ENCODE measurements around the gene STAC3.

DNA sequence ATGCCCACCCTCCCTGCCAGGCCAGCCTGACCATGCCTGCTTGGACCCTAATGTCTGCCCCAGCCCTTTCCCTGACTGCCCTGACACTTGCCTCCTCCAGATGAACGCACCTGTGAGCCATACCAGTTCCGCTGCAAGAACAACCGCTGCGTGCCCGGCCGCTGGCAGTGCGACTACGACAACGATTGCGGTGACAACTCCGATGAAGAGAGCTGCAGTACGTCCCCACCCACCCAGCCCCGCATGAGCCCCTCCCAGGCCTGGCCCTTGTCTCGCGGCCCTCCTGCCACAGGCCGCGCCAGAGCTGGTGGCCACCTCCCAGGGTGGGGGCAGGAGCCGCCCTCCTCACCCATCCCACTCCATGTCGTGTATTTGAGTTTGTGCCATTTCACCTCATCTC lies 48.7 kb downstream of the STAC3 start:
- TF ChIP-seq, protein P1, sequence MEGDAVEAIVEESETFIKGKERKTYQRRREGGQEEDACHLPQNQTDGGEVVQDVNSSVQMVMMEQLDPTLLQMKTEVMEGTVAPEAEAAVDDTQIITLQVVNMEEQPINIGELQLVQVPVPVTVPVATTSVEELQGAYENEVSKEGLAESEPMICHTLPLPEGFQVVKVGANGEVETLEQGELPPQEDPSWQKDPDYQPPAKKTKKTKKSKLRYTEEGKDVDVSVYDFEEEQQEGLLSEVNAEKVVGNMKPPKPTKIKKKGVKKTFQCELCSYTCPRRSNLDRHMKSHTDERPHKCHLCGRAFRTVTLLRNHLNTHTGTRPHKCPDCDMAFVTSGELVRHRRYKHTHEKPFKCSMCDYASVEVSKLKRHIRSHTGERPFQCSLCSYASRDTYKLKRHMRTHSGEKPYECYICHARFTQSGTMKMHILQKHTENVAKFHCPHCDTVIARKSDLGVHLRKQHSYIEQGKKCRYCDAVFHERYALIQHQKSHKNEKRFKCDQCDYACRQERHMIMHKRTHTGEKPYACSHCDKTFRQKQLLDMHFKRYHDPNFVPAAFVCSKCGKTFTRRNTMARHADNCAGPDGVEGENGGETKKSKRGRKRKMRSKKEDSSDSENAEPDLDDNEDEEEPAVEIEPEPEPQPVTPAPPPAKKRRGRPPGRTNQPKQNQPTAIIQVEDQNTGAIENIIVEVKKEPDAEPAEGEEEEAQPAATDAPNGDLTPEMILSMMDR (IDR thresholded peaks at IDR 0.05; ENCODE audit: insufficient read depth, low read length, poor library complexity, severe bottlenecking), result no peak
- TF ChIP-seq EZH2phosphoT487 (conservative IDR thresholded peaks at IDR 0.05; ENCODE audit: low read length), result no peak

Measured in SU-DHL-6 (cell line).